Measurements from ENCODE around the gene MTERF1. TPM values are rescaled to one million over a fixed set of nuclear protein-coding genes. Genes with fewer than 3 reads are reported as not detected.
"Not testable (repeated sequence)": the region's sequence is repeated elsewhere in the genome, so short reads cannot be mapped to it uniquely, and the experiment has no call there.

The MTERF1 gene
- total and polyA plus RNA-seq, 2 experiments from 2014 or later, result 7.8 to 12.0 TPM

- no peaks in the 10 kb centered on the region for H3K9me3 ChIP-seq (ENCODE audit: low read depth)
- no peak for TF ChIP-seq CTCF (IDR thresholded peaks at IDR 0.05; ENCODE audit: low read depth, low read length)
- no peak for DNase-seq (ENCODE audit: low read depth in 1 of 2, low spot score in 1 of 2)
- no peak overlapping the region for H3K4me3 ChIP-seq
- no peaks in the 10 kb centered on the region for H3K36me3 ChIP-seq
- no peaks in the 10 kb centered on the region for H3K27me3 ChIP-seq
- H3K4me1 ChIP-seq (ENCODE audit: low read depth), result no peaks in the 10 kb centered on the region
- no peak overlapping the region for H3K27ac ChIP-seq
These were observed 29.7 kb upstream of the MTERF1 start for GRCh38 chr7:91910171-91910570.

GRCh38 chr7:91899563-91899962, 19.1 kb upstream of the MTERF1 start:
- H3K27me3 ChIP-seq, result no peaks in the 10 kb centered on the region
- H3K4me3 ChIP-seq, result no peak overlapping the region
- H3K4me1 ChIP-seq (ENCODE audit: low read depth), result peaks cover 8% of the 10 kb centered on the region
- no peak overlapping the region for H3K27ac ChIP-seq
- H3K9me3 ChIP-seq (ENCODE audit: low read depth), result no peaks in the 10 kb centered on the region
- TF ChIP-seq CTCF (IDR thresholded peaks at IDR 0.05; ENCODE audit: low read depth, low read length), result no peak
- no peaks in the 10 kb centered on the region for H3K36me3 ChIP-seq
- DNase-seq (ENCODE audit: low read depth in 1 of 2, low spot score in 1 of 2), result no peak

GRCh38 chr7:91898240-91898992, 17.9 kb upstream of the MTERF1 start:
- no peaks in the 10 kb centered on the region for H3K36me3 ChIP-seq
- H3K4me1 ChIP-seq (ENCODE audit: low read depth), result peaks cover 12% of the 10 kb centered on the region
- H3K4me3 ChIP-seq, result no peak overlapping the region
- H3K27ac ChIP-seq, result no peak overlapping the region
- DNase-seq (ENCODE audit: low read depth in 1 of 2, low spot score in 1 of 2), result no peak
- no peaks in the 10 kb centered on the region for H3K9me3 ChIP-seq (ENCODE audit: low read depth)
- H3K27me3 ChIP-seq, result no peaks in the 10 kb centered on the region
- no peak for TF ChIP-seq CTCF (IDR thresholded peaks at IDR 0.05; ENCODE audit: low read depth, low read length)

GRCh38 chr7:91894781-91895480, 14.4 kb upstream of the MTERF1 start:
- no peak overlapping the region for H3K27ac ChIP-seq

GRCh38 chr7:91893699-91894098, 13.2 kb upstream of the MTERF1 start:
- H3K36me3 ChIP-seq; H3K27ac ChIP-seq; H3K4me3 ChIP-seq; H3K27me3 ChIP-seq; DNase-seq (ENCODE audit: low read depth in 1 of 2, low spot score in 1 of 2); H3K9me3 ChIP-seq (ENCODE audit: low read depth): not testable (repeated sequence)
- peaks cover 12% of the 10 kb centered on the region for H3K4me1 ChIP-seq (ENCODE audit: low read depth)

More at GRCh38 chr7:91894781-91895480, 14.4 kb upstream of the MTERF1 start:
- H3K4me3 ChIP-seq, result no peak overlapping the region
- H3K27me3 ChIP-seq, result no peaks in the 10 kb centered on the region
- peaks cover 12% of the 10 kb centered on the region for H3K4me1 ChIP-seq (ENCODE audit: low read depth)
- TF ChIP-seq CTCF (IDR thresholded peaks at IDR 0.05; ENCODE audit: low read depth, low read length), result no peak
- DNase-seq (ENCODE audit: low read depth in 1 of 2, low spot score in 1 of 2), result peak; percentile 5 to 21
- H3K36me3 ChIP-seq, result no peaks in the 10 kb centered on the region
- H3K9me3 ChIP-seq (ENCODE audit: low read depth), result no peaks in the 10 kb centered on the region

GRCh38 chr7:91892821-91893340, 12.4 kb upstream of the MTERF1 start:
- H3K36me3 ChIP-seq, result no peaks in the 10 kb centered on the region
- no peak for TF ChIP-seq CTCF (IDR thresholded peaks at IDR 0.05; ENCODE audit: low read depth, low read length)
- peak in 1 of 2 donors; percentile 38 for DNase-seq (ENCODE audit: low read depth in 1 of 2, low spot score in 1 of 2)
- H3K9me3 ChIP-seq (ENCODE audit: low read depth), result no peaks in the 10 kb centered on the region
- no peaks in the 10 kb centered on the region for H3K27me3 ChIP-seq
- no peak overlapping the region for H3K4me3 ChIP-seq
- H3K4me1 ChIP-seq (ENCODE audit: low read depth), result peaks cover 12% of the 10 kb centered on the region
- no peak overlapping the region for H3K27ac ChIP-seq
